ENCODE measurements around the gene SPAG16.

The SPAG16 gene

GRCh38 chr2:214180686-214181085 lies 896.4 kb downstream of the SPAG16 start:
- no peak for DNase-seq (ENCODE audit: low read depth)

GRCh38 chr2:214184461-214184860 lies 900.2 kb downstream of the SPAG16 start:
- no peak for DNase-seq (ENCODE audit: low read depth)

- DNase-seq (ENCODE audit: low read depth): no peak
Observed at GRCh38 chr2:214185546-214185945, 901.3 kb downstream of the SPAG16 start.

DNA sequence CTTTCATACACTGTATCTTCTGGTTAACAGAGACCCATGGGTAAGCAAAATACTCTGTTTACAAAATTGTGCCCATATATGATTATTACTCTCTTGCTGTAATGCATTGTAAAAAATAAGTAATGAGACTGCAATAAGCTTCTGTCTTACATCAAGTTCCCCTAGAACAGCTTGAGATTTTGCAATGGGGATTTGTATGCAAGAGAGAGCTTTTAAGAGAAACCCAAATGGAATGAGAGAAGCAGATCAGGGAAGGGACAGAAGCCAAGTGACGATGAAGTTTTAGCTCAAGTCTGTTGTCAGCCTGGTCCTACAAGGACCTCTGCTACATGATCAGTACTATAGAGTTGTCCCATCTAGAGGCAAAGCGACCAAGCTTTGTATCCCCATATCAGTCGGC lies 908.4 kb downstream of the SPAG16 start:
- DNase-seq (ENCODE audit: low read depth): no peak

GRCh38 chr2:214193943-214194342 lies 909.7 kb downstream of the SPAG16 start:
- no peak for DNase-seq (ENCODE audit: low read depth)

GRCh38 chr2:214196260-214196659 lies 912.0 kb downstream of the SPAG16 start:
- no peak for DNase-seq (ENCODE audit: low read depth)

DNA sequence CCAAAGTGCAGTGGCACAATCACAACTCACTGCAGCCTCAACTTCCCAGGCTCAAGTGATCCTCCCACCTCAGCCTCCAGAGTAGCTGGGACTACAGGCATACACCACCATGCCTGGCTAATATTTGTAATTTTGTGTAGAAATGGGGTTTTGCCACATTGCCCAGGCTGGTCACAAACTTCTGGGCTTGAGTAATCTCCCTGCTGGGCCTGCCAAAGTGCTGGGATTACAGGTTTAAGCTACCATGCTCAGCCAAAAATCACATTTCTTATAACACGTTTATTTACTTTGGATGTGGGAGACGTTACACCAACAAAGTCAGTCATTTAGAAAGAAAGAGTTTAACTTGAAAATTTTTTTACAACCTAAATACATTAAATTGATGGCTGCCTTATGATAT lies 917.6 kb downstream of the SPAG16 start:
- no peak for DNase-seq (ENCODE audit: low read depth)

DNA sequence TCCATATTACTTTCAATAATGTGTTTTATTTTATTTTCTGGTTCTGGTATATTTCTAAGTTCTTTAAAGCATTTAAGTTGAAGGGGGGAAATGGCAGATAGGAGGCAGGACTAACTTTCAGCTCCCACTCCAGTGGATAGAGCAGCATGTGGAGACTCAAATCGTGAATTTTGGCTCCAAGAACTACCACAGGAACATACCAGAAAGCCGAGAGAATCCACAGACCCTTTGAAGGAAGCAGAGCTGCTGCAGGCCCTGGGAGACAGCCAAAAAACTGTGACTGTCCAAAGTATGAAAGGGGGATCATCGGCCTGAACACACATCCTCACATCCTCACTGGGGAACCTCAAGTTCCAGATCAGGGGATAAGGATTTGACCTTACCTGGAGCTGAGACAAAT lies 919.0 kb downstream of the SPAG16 start:
- DNase-seq (ENCODE audit: low read depth): no peak

- no peak for DNase-seq (ENCODE audit: low read depth)
Observed at GRCh38 chr2:214203744-214204289, 919.6 kb downstream of the SPAG16 start.

- no peak for DNase-seq (ENCODE audit: low read depth)
Observed at GRCh38 chr2:214215107-214215506, 930.8 kb downstream of the SPAG16 start.

DNA sequence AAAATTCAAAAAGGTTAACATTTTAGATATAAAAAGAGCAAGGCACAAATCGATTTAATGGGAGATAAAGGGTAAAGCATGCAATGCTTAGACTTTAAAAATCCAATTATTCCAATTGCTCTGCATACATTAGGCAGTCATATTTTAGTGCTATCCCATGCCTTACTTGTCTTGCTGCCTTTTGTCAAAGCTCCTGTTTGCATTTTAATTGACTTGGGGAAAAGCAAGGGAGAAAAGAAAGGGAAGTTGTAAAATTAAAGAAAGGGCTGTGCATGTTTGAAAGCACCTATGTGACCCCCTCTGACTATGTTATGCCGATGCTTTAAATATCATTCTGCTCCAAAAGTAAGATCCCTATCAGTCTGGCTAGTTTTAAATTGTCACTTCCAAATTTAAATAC lies 932.9 kb downstream of the SPAG16 start:
- DNase-seq (ENCODE audit: low read depth): no peak

DNA sequence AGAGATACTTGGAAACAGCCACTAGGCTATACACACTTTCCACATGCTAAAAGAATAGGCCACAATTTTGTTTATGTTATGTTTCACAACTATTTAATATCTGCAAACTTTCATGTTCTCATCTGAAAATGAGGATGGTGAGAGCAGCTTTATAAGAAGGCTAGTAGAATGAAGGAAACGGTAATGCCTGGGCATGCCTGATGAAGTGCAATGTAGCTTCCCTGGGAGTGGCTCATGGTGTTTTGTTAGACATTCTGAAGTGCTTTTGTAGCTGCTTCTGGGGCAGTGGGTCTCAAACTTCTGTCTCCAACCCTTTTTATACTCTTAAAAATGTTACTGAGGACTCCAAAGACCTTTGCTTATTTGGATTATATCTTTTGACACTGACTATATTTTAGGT lies 933.3 kb downstream of the SPAG16 start:
- no peak for DNase-seq (ENCODE audit: low read depth)

DNA sequence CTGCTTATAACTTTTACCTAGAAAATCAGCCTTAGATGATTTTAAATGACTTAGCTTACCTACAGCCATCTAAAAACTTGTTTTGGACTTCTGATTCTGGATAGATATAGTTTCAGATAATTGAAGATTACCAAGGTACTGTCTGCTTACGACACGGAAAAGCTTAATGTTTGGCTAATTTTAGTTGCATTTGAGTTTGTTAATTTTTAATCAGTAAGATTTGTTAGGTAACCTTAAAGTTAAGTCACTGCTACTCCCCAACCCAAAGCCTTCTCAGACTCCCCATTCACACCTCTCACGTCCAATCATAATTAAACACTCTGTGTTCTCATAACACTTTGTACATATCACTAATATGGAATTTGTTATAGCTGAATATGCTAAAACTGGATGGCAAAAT lies 936.0 kb downstream of the SPAG16 start:
- no peak for DNase-seq (ENCODE audit: low read depth)

GRCh38 chr2:214226061-214226460 lies 941.8 kb downstream of the SPAG16 start:
- DNase-seq (ENCODE audit: low read depth): no peak

GRCh38 chr2:214232271-214232670 lies 948.0 kb downstream of the SPAG16 start:
- no peak for DNase-seq (ENCODE audit: low read depth)

DNA sequence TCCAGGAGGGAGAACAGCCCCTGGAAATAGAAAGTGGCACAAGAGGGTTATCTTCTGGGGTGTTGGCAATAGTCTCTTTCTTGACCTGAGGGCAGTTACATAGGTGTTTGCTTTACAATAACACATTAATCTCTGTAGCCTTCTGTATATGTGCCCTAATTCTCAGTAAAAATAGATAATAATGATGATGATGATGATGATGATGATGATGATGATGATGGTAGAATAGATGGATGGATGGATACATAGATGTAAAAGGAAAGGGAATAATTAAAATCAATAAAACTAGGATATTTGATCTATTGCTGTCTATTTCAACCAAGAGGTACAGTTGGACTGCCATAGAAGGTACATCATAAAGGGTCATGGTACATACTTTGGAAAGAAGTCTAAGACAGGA lies 948.9 kb downstream of the SPAG16 start:
- DNase-seq (ENCODE audit: low read depth): no peak

GRCh38 chr2:214242797-214243196 lies 958.5 kb downstream of the SPAG16 start:
- DNase-seq (ENCODE audit: low read depth): no peak

- no peak for DNase-seq (ENCODE audit: low read depth)
Observed at GRCh38 chr2:214244847-214245246, 960.6 kb downstream of the SPAG16 start.

DNA sequence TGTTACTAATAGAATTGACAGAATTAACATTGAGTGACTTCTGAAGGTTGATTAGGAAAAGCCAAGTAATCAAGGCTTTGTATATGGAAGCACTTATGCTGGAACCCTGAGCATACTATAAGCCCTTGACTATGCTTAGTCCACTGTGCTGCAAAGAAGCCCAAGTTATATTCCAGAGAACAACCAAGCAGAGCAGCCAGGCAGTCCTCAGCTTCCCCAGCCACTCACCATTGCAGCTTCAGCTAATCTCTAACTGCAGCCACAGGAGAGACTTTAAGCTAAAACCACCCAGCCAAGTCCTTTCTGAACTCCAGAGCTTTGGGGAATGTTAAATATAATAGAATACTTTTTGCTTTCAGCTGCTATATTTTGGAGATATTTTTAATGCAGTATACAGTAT lies 962.2 kb downstream of the SPAG16 start:
- DNase-seq (ENCODE audit: low read depth): no peak

GRCh38 chr2:214247531-214247930 lies 963.3 kb downstream of the SPAG16 start:
- DNase-seq (ENCODE audit: low read depth): no peak

DNA sequence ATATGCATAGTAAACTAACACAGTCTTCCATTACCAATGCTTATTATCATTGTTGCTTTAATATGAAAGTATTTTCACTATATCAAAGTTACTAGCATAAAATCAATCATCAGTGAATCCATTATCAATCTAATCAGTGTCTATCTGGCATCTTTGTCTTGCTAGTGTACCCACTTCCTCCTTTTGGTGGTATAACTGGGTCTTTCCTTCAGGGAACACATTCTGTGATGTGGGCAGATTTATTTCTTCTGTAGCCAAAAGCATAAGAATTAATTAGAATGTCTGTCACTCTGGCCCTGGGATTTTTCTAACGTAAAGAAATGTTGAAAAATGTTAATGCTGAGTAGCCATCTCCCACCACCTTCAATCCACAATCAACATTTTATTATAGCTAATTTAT lies 970.8 kb downstream of the SPAG16 start:
- DNase-seq (ENCODE audit: low read depth): no peak

DNA sequence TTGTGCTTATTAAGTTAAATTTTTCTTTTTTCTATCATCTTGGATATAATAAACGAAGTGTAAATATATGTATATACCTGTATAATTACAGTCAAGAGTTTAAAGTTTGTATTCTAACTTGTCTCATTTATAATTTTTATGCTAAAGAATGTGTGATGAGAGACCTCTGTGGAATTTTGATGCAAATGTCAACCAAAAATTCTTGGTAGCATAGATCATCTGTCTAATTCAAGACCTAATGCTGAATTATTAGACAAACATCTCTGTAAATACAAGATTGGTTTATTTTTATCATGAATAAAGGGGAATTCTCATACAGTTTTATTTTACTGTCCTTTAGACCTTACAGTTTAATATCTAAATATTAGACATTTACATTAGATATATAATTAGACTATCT lies 977.4 kb downstream of the SPAG16 start:
- DNase-seq (ENCODE audit: low read depth): no peak

DNA sequence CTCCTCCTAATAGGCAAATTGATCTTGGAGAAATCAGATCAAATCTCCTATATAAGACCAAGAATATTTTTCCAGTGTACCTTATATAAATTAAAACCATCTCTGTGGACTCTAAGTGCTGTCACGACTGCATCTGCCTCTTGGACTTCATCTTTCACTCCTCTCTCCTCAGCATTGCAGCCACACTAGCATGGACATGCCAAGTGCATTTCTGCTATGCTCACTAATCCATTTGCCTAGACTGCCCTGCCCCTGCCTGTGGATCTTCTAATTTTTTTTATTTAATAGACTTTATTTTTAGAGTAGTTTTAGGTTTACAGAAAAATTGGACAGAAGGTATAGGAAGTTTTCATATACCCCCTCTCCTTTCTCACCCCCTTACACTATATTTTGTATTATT lies 979.9 kb downstream of the SPAG16 start:
- DNase-seq (ENCODE audit: low read depth): no peak

DNA sequence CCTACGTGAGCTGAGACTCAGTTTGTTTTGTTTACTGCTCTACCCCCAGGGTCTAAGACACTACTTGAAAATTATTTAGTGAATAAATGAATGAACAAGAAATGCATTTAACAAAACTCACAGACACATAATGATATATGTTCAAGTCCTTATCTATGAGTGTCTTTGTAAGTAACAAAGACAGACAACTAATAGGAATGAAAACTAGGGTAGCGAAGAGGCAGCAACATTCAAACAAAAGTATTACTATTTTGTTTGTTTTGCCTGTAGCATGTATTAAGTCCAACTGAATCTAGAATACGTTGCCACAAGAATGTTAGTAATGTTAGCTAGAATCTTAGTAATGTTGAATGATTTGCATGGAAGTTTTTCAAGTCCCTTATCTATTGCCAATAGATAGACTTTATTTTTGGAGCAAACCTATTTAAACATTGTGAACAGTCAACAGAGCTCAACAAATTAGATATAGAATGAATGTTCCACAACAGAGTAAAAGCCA lies 981.8 kb downstream of the SPAG16 start:
- DNase-seq (ENCODE audit: low read depth): no peak

DNA sequence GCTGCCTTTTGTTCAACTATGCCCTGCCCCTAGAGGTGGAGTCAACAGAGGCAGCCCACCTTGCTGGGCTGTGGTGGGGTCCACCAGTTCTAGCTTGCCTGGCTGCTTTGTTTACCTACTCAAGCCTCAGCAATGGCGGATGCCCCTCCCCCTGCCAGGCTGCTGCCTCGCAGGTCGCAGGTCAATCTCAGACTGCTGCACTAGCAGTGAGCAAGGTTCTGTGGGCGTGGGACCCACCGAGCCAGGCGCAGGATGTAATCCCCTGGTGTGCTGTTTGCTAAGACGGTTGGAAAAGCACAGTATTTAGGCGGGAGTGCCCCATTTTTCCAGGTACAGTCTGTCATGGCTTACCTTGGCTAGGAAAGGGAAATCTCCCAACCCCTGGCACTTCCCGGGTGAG lies 993.6 kb downstream of the SPAG16 start:
- DNase-seq (ENCODE audit: low read depth): no peak

All from activated T-helper 1 cell treated with Interleukin-2 at 50 U/mL for 16 hours (primary cell).